Measurements from ENCODE around the gene EPB41L1. TPM values are rescaled to one million over a fixed set of nuclear protein-coding genes. Genes with fewer than 3 reads are reported as not detected.
A peak's percentile ranks its signal among the peaks of the same experiment; 100 is the strongest.

Gene EPB41L1
- total RNA-seq, 1 experiment from 2014 or later = 7.4 TPM

- no peak for DNase-seq (ENCODE audit: extremely low read depth, low read depth)
These were observed 62.7 kb downstream of the EPB41L1 start for GRCh38 chr20:36217226-36217625.

- no peak for DNase-seq (ENCODE audit: extremely low read depth, low read depth)
These were observed 64.0 kb downstream of the EPB41L1 start for GRCh38 chr20:36218380-36219064.

GRCh38 chr20:36219671-36220220 lies 65.2 kb downstream of the EPB41L1 start:
- no peak for DNase-seq (ENCODE audit: extremely low read depth, low read depth)

- DNase-seq (ENCODE audit: extremely low read depth, low read depth) = no peak
These were observed 71.1 kb downstream of the EPB41L1 start for GRCh38 chr20:36225666-36226065.

- DNase-seq (ENCODE audit: extremely low read depth, low read depth) = no peak
These were observed 74.2 kb downstream of the EPB41L1 start for GRCh38 chr20:36228770-36229169.

- DNase-seq (ENCODE audit: extremely low read depth, low read depth) = no peak
These were observed 75.5 kb downstream of the EPB41L1 start for GRCh38 chr20:36230019-36230418.

- no peak for DNase-seq (ENCODE audit: extremely low read depth, low read depth)
These were observed 76.8 kb downstream of the EPB41L1 start for GRCh38 chr20:36231331-36231730.

GRCh38 chr20:36234771-36235320 lies 80.3 kb downstream of the EPB41L1 start:
- DNase-seq (ENCODE audit: extremely low read depth, low read depth) = no peak

- DNase-seq (ENCODE audit: extremely low read depth, low read depth) = peak; percentile 67
These were observed 81.6 kb downstream of the EPB41L1 start, which contains the start of gene AAR2 for GRCh38 chr20:36235892-36236785. Gene AAR2 (plus strand): TSS chr20:36236478. CDS start chr20:36239869, 3,391 bp downstream.

- no peak for DNase-seq (ENCODE audit: extremely low read depth, low read depth)
These were observed 82.2 kb downstream of the EPB41L1 start for GRCh38 chr20:36236786-36237121.

GRCh38 chr20:36237477-36237876 lies 82.9 kb downstream of the EPB41L1 start:
- DNase-seq (ENCODE audit: extremely low read depth, low read depth) = no peak

GRCh38 chr20:36238153-36238552 lies 83.6 kb downstream of the EPB41L1 start:
- no peak for DNase-seq (ENCODE audit: extremely low read depth, low read depth)

GRCh38 chr20:36238760-36239159 lies 84.2 kb downstream of the EPB41L1 start:
- no peak for DNase-seq (ENCODE audit: extremely low read depth, low read depth)

GRCh38 chr20:36240076-36240475 lies 85.5 kb downstream of the EPB41L1 start:
- no peak for DNase-seq (ENCODE audit: extremely low read depth, low read depth)

- no peak for DNase-seq (ENCODE audit: extremely low read depth, low read depth)
These were observed 87.1 kb downstream of the EPB41L1 start for GRCh38 chr20:36241678-36242077.

- no peak for DNase-seq (ENCODE audit: extremely low read depth, low read depth)
These were observed 89.2 kb downstream of the EPB41L1 start for GRCh38 chr20:36243726-36244125.

- DNase-seq (ENCODE audit: extremely low read depth, low read depth) = no peak
These were observed 91.9 kb downstream of the EPB41L1 start for GRCh38 chr20:36246401-36246800.

GRCh38 chr20:36248836-36249235 lies 94.3 kb downstream of the EPB41L1 start:
- DNase-seq (ENCODE audit: extremely low read depth, low read depth) = no peak

- DNase-seq (ENCODE audit: extremely low read depth, low read depth) = no peak
These were observed 94.9 kb downstream of the EPB41L1 start for GRCh38 chr20:36249450-36249849.

- DNase-seq (ENCODE audit: extremely low read depth, low read depth) = no peak
These were observed 96.9 kb downstream of the EPB41L1 start for GRCh38 chr20:36251426-36251825.

- DNase-seq (ENCODE audit: extremely low read depth, low read depth) = no peak
These were observed 98.0 kb downstream of the EPB41L1 start for GRCh38 chr20:36252511-36252910.
